H1 (cell line): ENCODE data around the gene CBFA2T2. TPM values are rescaled to one million over a fixed set of nuclear protein-coding genes. Genes with fewer than 3 reads are reported as not detected.

ENCODE experiments used
- CTCF ChIA-PET: fragments of 300-600 bp; sonication (Branson Sonifier 250); formaldehyde crosslinking; loops from one replicate; lab custom pipeline; 2021; ENCODE audit not compliant: partially characterized antibody; lab: Charles Lee
- POLR2A ChIA-PET: fragments of 300-600 bp; sonication (Branson Sonifier 250); formaldehyde crosslinking; loops from one replicate; lab custom pipeline; 2021; ENCODE audit warnings: inconsistent platforms; ENCODE audit not compliant: partially characterized antibody; lab: Charles Lee
- DNase-seq, 2 experiments: peaks; one replicate each; pipeline versions ENCODE4 v3.0.0 to v3.0.0-alpha.2; 2010 to 2022; ENCODE audit warnings: low spot score in 2 of 2, low read depth in 1 of 2, mixed read lengths in 1 of 2
- FAIRE-seq: peaks from 2 replicates; lab custom pipeline; 2011; peaks lifted over from hg19 to GRCh38; lab: Jason Lieb, UNC
- H2AFZ ChIP-seq: 2 replicates; pipeline ENCODE4 v1.8.1; 2012; ENCODE audit warnings: low read length, inconsistent platforms
- H2AK5ac ChIP-seq: 2 replicates; pipeline ENCODE4 v1.6.1; 2013; ENCODE audit warnings: low read depth, low read length
- H2BK120ac ChIP-seq: replicated peaks from 2 replicates; pipeline ENCODE3; 2013; ENCODE audit warnings: low read depth, low read length, inconsistent platforms
- H2BK12ac ChIP-seq: 2 replicates; pipeline ENCODE4 v1.6.1; 2013; ENCODE audit warnings: low read depth, low read length
- H2BK15ac ChIP-seq: 2 replicates; pipeline ENCODE4 v1.6.1; 2013; ENCODE audit warnings: low read length
- H2BK20ac ChIP-seq: 2 replicates; pipeline ENCODE4 v1.6.1; 2013; ENCODE audit warnings: low read length
- H2BK5ac ChIP-seq: 2 replicates; pipeline ENCODE4 v1.6.1; 2013; ENCODE audit warnings: low read depth, low read length
- H3K14ac ChIP-seq: 2 replicates; pipeline ENCODE4 v1.6.1; 2013; ENCODE audit warnings: inconsistent platforms; ENCODE audit not compliant: insufficient read length
- H3K18ac ChIP-seq: 2 replicates; pipeline ENCODE4 v1.6.1; 2013; ENCODE audit warnings: low read length; ENCODE audit errors: extremely low read depth
- H3K23ac ChIP-seq: 2 replicates; pipeline ENCODE4 v1.6.1; 2013; ENCODE audit warnings: inconsistent platforms; ENCODE audit not compliant: insufficient read length
- H3K23me2 ChIP-seq: 2 replicates; pipeline ENCODE4 v1.6.1; 2013; ENCODE audit warnings: low read depth, low read length
- H3K27ac ChIP-seq: 2 replicates; pipeline ENCODE4 v1.6.1; 2011; ENCODE audit warnings: low read depth, low read length, inconsistent platforms
- H3K27me3 ChIP-seq, 4 experiments: replicated peaks in 1 of 4; 1 replicate in 1 of 4; 2 replicates in 3 of 4; pipeline versions ENCODE4 v1.6.1 to v1.8.1; 2011 to 2013; ENCODE audit warnings: low read length in 3 of 4, mild to moderate bottlenecking in 3 of 4, inconsistent platforms in 2 of 4, mixed read lengths in 2 of 4, moderate library complexity in 1 of 4; ENCODE audit not compliant: control insufficient read depth in 3 of 4, insufficient read depth in 3 of 4; ENCODE audit errors: extremely low read depth in 1 of 4
- H3K36me3 ChIP-seq, 4 experiments: 2 replicates each; pipeline versions ENCODE4 v1.6.1 to v1.8.1; 2011 to 2013; ENCODE audit warnings: mild to moderate bottlenecking in 4 of 4, low read length in 3 of 4, moderate library complexity in 2 of 4, control low read depth in 1 of 4, inconsistent platforms in 1 of 4; ENCODE audit not compliant: insufficient read depth in 4 of 4, control insufficient read depth in 2 of 4
- H3K4ac ChIP-seq: replicated peaks from 2 replicates; pipeline ENCODE3; 2013; ENCODE audit warnings: low read length, low read depth, mixed read lengths, inconsistent platforms; ENCODE audit not compliant: insufficient read length
- H3K4me1 ChIP-seq, 4 experiments: replicated peaks in 1 of 4; 1 replicate in 1 of 4; 2 replicates in 3 of 4; pipeline versions ENCODE4 v1.6.1 to v1.8.1; 2011 to 2013; ENCODE audit warnings: low read length in 3 of 4, inconsistent platforms in 2 of 4, mixed read lengths in 1 of 4; ENCODE audit not compliant: insufficient read depth in 4 of 4, control insufficient read depth in 3 of 4
- H3K4me2 ChIP-seq, 2 experiments: 2 replicates each; pipeline versions ENCODE4 v1.6.1 to v1.8.1; 2011 to 2013; ENCODE audit warnings: low read depth in 2 of 2, low read length in 2 of 2, control low read depth in 1 of 2, inconsistent platforms in 1 of 2, mild to moderate bottlenecking in 1 of 2; ENCODE audit not compliant: insufficient read depth in 1 of 2
- H3K4me3 ChIP-seq, 4 experiments: fragments of 200-600, 300-600 bp in 1 of 4; sonication (generic), shearing (Covaris generic), sonication (Bioruptor Twin) in 1 of 4; 2 replicates each; pipeline versions ENCODE4 v1.5.1 to v1.8.1; 2011 to 2016; ENCODE audit warnings: low read length in 4 of 4, low read depth in 3 of 4, control low read depth in 2 of 4, inconsistent platforms in 2 of 4, mild to moderate bottlenecking in 2 of 4, mixed read lengths in 1 of 4, moderate library complexity in 1 of 4; ENCODE audit not compliant: insufficient read depth in 2 of 4; ENCODE audit errors: extremely low read depth in 1 of 4
- H3K56ac ChIP-seq: replicated peaks from 2 replicates; pipeline ENCODE3; 2013; ENCODE audit warnings: low read depth, mild to moderate bottlenecking, mixed read lengths, low read length, inconsistent platforms; ENCODE audit not compliant: insufficient read length
- H3K79me1 ChIP-seq: 2 replicates; pipeline ENCODE4 v1.6.1; 2013; ENCODE audit warnings: low read depth, low read length, control low read depth
- H3K79me2 ChIP-seq, 2 experiments: 2 replicates each; pipeline versions ENCODE4 v1.6.1 to v1.8.1; 2012 to 2013; ENCODE audit warnings: low read length in 2 of 2, mild to moderate bottlenecking in 2 of 2, inconsistent platforms in 1 of 2; ENCODE audit not compliant: insufficient read depth in 2 of 2, control insufficient read depth in 1 of 2
- H3K9ac ChIP-seq, 4 experiments: replicated peaks in 1 of 4; 1 replicate in 1 of 4; 2 replicates in 3 of 4; pipeline versions ENCODE4 v1.6.1 to v1.8.1; 2011 to 2013; ENCODE audit warnings: low read depth in 3 of 4, low read length in 3 of 4, control low read depth in 2 of 4, mild to moderate bottlenecking in 2 of 4, moderate library complexity in 2 of 4, inconsistent platforms in 1 of 4; ENCODE audit errors: extremely low read depth in 1 of 4
- H3K9me3 ChIP-seq, 2 experiments: 2 replicates each; pipeline versions ENCODE4 v1.6.1 to v1.8.1; 2012 to 2013; ENCODE audit warnings: mild to moderate bottlenecking in 2 of 2, moderate library complexity in 2 of 2, control low read depth in 1 of 2, inconsistent platforms in 1 of 2, low read depth in 1 of 2, low read length in 1 of 2, mixed read lengths in 1 of 2; ENCODE audit not compliant: insufficient read depth in 2 of 2
- H4K20me1 ChIP-seq, 2 experiments: replicated peaks in 1 of 2; 2 replicates each; pipeline versions ENCODE3 to v1.8.1; 2011 to 2013; ENCODE audit warnings: inconsistent platforms in 2 of 2, low read length in 2 of 2, mild to moderate bottlenecking in 1 of 2; ENCODE audit not compliant: insufficient read depth in 2 of 2, control insufficient read depth in 1 of 2
- H4K5ac ChIP-seq: 2 replicates; pipeline ENCODE4 v1.6.1; 2013; ENCODE audit warnings: low read length, low read depth, mixed read lengths, inconsistent platforms; ENCODE audit not compliant: insufficient read length
- H4K8ac ChIP-seq: 2 replicates; pipeline ENCODE4 v1.8.0; 2013; ENCODE audit warnings: mild to moderate bottlenecking, moderate library complexity, low read length, inconsistent platforms; ENCODE audit not compliant: insufficient read depth; ENCODE audit errors: extremely low read depth
- H4K91ac ChIP-seq: replicated peaks from 2 replicates; pipeline ENCODE3; 2013; ENCODE audit warnings: low read length, mixed read lengths, inconsistent platforms; ENCODE audit not compliant: insufficient read length
- POLR2A ChIP-seq, 2 experiments: IDR thresholded peaks; 1 replicate in 1 of 2; 2 replicates in 1 of 2; pipeline ENCODE4 v1.6.1; 2011; ENCODE audit warnings: low read depth in 2 of 2, low read length in 2 of 2, mild to moderate bottlenecking in 2 of 2; ENCODE audit errors: control extremely low read depth in 1 of 2
- SRF ChIP-seq: IDR thresholded peaks from 2 replicates; pipeline ENCODE4 v1.6.1; 2011; ENCODE audit warnings: mild to moderate bottlenecking, low read depth, low read length, moderate library complexity
- TAF1 ChIP-seq: IDR thresholded peaks from 2 replicates; pipeline ENCODE4 v1.6.1; 2011; ENCODE audit warnings: mild to moderate bottlenecking, low read depth, low read length
- TBP ChIP-seq: IDR thresholded peaks from 2 replicates; pipeline ENCODE4 v1.6.1; 2011; ENCODE audit warnings: low read depth, low read length, improper control_type of control experiment
- TEAD4 ChIP-seq: IDR thresholded peaks from 2 replicates; pipeline ENCODE4 v1.6.1; 2012; ENCODE audit warnings: low read depth, low read length, inconsistent platforms, mixed read lengths
- WGBS, 2 experiments: shearing (Covaris generic) in 1 of 2; methylation state at CpG; one replicate each; pipeline versions ENCODE4 v1.1.6 to v1.1.7; 2013 to 2015; ENCODE audit warnings: low lambda C conversion rate in 2 of 2, mixed read lengths in 2 of 2, inconsistent platforms in 1 of 2, low coverage in 1 of 2, missing lambda C conversion rate in 1 of 2; ENCODE audit not compliant: insufficient replicate concordance in 2 of 2, insufficient coverage in 1 of 2, insufficient read length in 1 of 2; ENCODE audit errors: extremely low coverage in 1 of 2, missing lambda C conversion rate in 1 of 2; 5-methylcytosine and 5-hydroxymethylcytosine counted together
- polyA plus RNA-seq, 7 experiments: library from polyadenylated mRNA; depleted of rRNA in 3 of 7; stranded (reverse) in 5 of 7; unstranded in 2 of 7; fragments of >200 nt in 5 of 7; fragments of 200-250 nt in 2 of 7; gene quantifications; 1 replicate in 5 of 7; 2 replicates in 1 of 7; 4 replicates in 1 of 7; pipeline versions ENCODE4 v1.2.1 to v1.2.3, GENCODE V29; 2011 to 2013; ENCODE audit warnings: missing spikeins in 2 of 7, mixed read lengths in 2 of 7
- total RNA-seq: library from RNA; stranded (reverse); fragmentation: NEBNext Ultra II Directional; extraction: Animal tissue kit (Norgen Biotek cat#: 25700); gene quantifications from 2 replicates; pipeline ENCODE4 v1.2.1, GENCODE V29; 2021

Gene CBFA2T2
- total and polyA plus RNA-seq, 2 of the 8 experiments (the other 6 are each of a cell fraction or from before 2014, with no cell fraction given): 11.6 to 12.9 TPM

- no peak overlapping the region for H2AFZ ChIP-seq
- no peak overlapping the region for H2BK5ac ChIP-seq
- no peak overlapping the region for H3K27ac ChIP-seq
- H3K23ac ChIP-seq: no peak overlapping the region
- no peaks in the 10 kb centered on the region; the same call in 1 of the 2 replicates for H3K79me1 ChIP-seq
- H3K9me3 ChIP-seq: no peaks in the 10 kb centered on the region
- H2BK120ac ChIP-seq: no peak overlapping the region
- H2AK5ac ChIP-seq: no peak overlapping the region
- H3K4ac ChIP-seq: no peak overlapping the region
- H2BK12ac ChIP-seq: no peak overlapping the region
- CTCF ChIA-PET: no interaction called here
- peak overlapping the region in 1 of 4 experiments; percentile 25; a peak in 1 of 8 replicates for H3K4me3 ChIP-seq
- 53% methylated on average over 2 of the region's 2 CpGs; no CpG with 5 or more reads in 1 of the 2 experiments for WGBS, 2 experiments
- H3K14ac ChIP-seq: no peak overlapping the region
- no peak overlapping the region for H3K9ac ChIP-seq
- H3K79me2 ChIP-seq: no peaks in the 10 kb centered on the region
- H2BK20ac ChIP-seq: no peak overlapping the region
- H3K36me3 ChIP-seq: no peaks in the 10 kb centered on the region
- peak; percentile 72 for FAIRE-seq
- no peaks in the 10 kb centered on the region for H4K20me1 ChIP-seq
- no peaks in the 10 kb centered on the region for H3K23me2 ChIP-seq
- DNase-seq: no peak
- H4K5ac ChIP-seq: no peak overlapping the region
- H3K27me3 ChIP-seq: no peaks in the 10 kb centered on the region
- no peak overlapping the region; a peak in 1 of 4 replicates for H3K4me2 ChIP-seq
- POLR2A ChIA-PET: interaction anchor here (0.9 kb wide), 1 partner anchor 13 kb away, joined by 7 read pairs; no protein-coding TSS in a partner anchor
- no peak overlapping the region for H2BK15ac ChIP-seq
- TF ChIP-seq SRF (peak; percentile 95), TEAD4 (no peak), TAF1 (no peak), TBP (peak; percentile 57), POLR2A (IDR thresholded peaks at IDR 0.05; ENCODE audit: control extremely low read depth in 1 of 2, low read depth in 2 of 2, low read length in 2 of 2) (peak in 1 of 2 experiments; percentile 28; a peak in 1 of 3 replicates)
- H4K8ac ChIP-seq: no peak overlapping the region
- no peak overlapping the region for H4K91ac ChIP-seq
- no peaks in the 10 kb centered on the region; a peak in 1 of 7 replicates for H3K4me1 ChIP-seq
- no peak overlapping the region for H3K56ac ChIP-seq
- H3K18ac ChIP-seq: no peak overlapping the region
Observed at GRCh38 chr20:33554914-33555420, 65.1 kb downstream of the CBFA2T2 start.
